Coronary artery (tissue), 2 donors: Measurements from ENCODE around the gene ZNF431.

ENCODE experiments used
- DNase-seq: peaks from one replicate; pipeline ENCODE4 v3.0.0-alpha.2; 2017; ENCODE audit warnings: low spot score
- H3K27ac ChIP-seq, 2 donors: fragments of 200-600 bp; sonication (generic); one replicate each; pipeline ENCODE4 v1.5.1; 2016 to 2019
- H3K4me3 ChIP-seq: fragments of 200-600 bp; sonication (generic); 2 replicates; pipeline ENCODE4 v1.5.1; 2016; ENCODE audit warnings: mild to moderate bottlenecking, moderate library complexity
- CTCF ChIP-seq: fragments of 200-600 bp; sonication (generic); IDR thresholded peaks from one replicate; pipeline ENCODE4 v1.5.1; 2019; ENCODE audit warnings: antibody characterized with exemption

The ZNF431 gene

GRCh38 chr19:21143428-21143827 is 1.6 kb downstream of the ZNF431 start:
- no peak for DNase-seq
- Histone ChIP-seq H3K4me3 (no peak overlapping the region), H3K27ac (no peak overlapping the region)
- TF ChIP-seq CTCF, result no peak

- TF ChIP-seq CTCF, result no peak
- DNase-seq, result no peak
- H3K27ac ChIP-seq, result no peak overlapping the region
- H3K4me3 ChIP-seq, result no peak overlapping the region
These were observed 2.0 kb downstream of the ZNF431 start for GRCh38 chr19:21143854-21144253.

GRCh38 chr19:21147540-21147939 is 5.7 kb downstream of the ZNF431 start:
- no peak for DNase-seq
- no peak for TF ChIP-seq CTCF
- Histone ChIP-seq H3K4me3 (no peak overlapping the region), H3K27ac (no peak overlapping the region)

GRCh38 chr19:21148681-21149080 is 6.8 kb downstream of the ZNF431 start:
- TF ChIP-seq CTCF, result no peak
- no peak overlapping the region for H3K4me3 ChIP-seq
- no peak overlapping the region for H3K27ac ChIP-seq
- DNase-seq, result no peak

GRCh38 chr19:21149877-21150276 is 8.0 kb downstream of the ZNF431 start:
- H3K4me3 ChIP-seq, result no peak overlapping the region
- no peak for TF ChIP-seq CTCF
- no peak for DNase-seq
- no peak overlapping the region for H3K27ac ChIP-seq

GRCh38 chr19:21151460-21151859 is 9.6 kb downstream of the ZNF431 start:
- no peak for DNase-seq
- no peak for TF ChIP-seq CTCF
- H3K27ac ChIP-seq, result no peak overlapping the region
- no peak overlapping the region for H3K4me3 ChIP-seq

- DNase-seq, result no peak
- Histone ChIP-seq H3K27ac (no peak overlapping the region), H3K4me3 (no peak overlapping the region)
- TF ChIP-seq CTCF, result no peak
These were observed 16.8 kb downstream of the ZNF431 start for GRCh38 chr19:21158523-21159135.
